ENCODE measurements around the gene IFNK. TPM values are rescaled to one million over a fixed set of nuclear protein-coding genes. Genes with fewer than 3 reads are reported as not detected.

The IFNK gene
- total RNA-seq, 1 experiment from 2014 or later, result not detected

DNA sequence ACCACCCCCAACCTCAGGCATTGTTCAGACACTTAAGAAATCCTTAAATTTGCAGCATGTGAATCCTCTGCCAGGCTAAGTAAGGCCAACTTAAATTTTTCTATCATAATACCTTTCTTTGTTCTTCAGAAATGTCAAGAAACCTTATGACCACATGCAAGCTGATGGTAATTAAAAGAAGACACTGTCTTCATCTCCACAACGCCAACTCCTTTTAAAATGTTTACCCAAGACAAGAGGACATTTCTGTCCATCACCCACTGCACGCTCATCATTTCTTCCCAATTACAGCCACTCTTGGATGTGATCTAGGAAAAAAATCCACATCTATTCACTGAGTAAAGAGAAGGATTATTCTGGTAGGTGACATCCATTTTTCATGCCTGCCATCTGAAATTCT, 6.1 kb upstream of the IFNK start:
- H3K27me3 ChIP-seq (replicated peaks; ENCODE audit: insufficient read depth, low read depth, low read length, poor library complexity), result no peaks in the 10 kb centered on the region
- no peak overlapping the region for H3K27ac ChIP-seq (ENCODE audit: low read depth, low read length, poor library complexity, severe bottlenecking)
- H3K9me3 ChIP-seq (ENCODE audit: low read depth, low read length, poor library complexity, severe bottlenecking), result no peaks in the 10 kb centered on the region
- no peaks in the 10 kb centered on the region for H3K4me1 ChIP-seq (ENCODE audit: insufficient read depth, low read length, poor library complexity, severe bottlenecking)
- no peak overlapping the region for H3K4me3 ChIP-seq (ENCODE audit: low read depth, low read length, poor library complexity, severe bottlenecking)
- ChIA-PET POLR2A (ENCODE audit: low non-redundant PET) (no interaction called here), CTCF (no interaction called here)
- intact Hi-C loops (cut with micrococcal nuclease; ENCODE audit: unreplicated experiment), result no loop called here
- H3K36me3 ChIP-seq (ENCODE audit: insufficient read depth, low read length, poor library complexity, severe bottlenecking), result no peaks in the 10 kb centered on the region
- no peak for DNase-seq (ENCODE audit: low spot score)
- TF ChIP-seq, protein P1, sequence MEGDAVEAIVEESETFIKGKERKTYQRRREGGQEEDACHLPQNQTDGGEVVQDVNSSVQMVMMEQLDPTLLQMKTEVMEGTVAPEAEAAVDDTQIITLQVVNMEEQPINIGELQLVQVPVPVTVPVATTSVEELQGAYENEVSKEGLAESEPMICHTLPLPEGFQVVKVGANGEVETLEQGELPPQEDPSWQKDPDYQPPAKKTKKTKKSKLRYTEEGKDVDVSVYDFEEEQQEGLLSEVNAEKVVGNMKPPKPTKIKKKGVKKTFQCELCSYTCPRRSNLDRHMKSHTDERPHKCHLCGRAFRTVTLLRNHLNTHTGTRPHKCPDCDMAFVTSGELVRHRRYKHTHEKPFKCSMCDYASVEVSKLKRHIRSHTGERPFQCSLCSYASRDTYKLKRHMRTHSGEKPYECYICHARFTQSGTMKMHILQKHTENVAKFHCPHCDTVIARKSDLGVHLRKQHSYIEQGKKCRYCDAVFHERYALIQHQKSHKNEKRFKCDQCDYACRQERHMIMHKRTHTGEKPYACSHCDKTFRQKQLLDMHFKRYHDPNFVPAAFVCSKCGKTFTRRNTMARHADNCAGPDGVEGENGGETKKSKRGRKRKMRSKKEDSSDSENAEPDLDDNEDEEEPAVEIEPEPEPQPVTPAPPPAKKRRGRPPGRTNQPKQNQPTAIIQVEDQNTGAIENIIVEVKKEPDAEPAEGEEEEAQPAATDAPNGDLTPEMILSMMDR (conservative IDR thresholded peaks at IDR 0.05; ENCODE audit: low read depth, low read length), result no peak
- no peak for TF ChIP-seq EZH2 (IDR thresholded peaks at IDR 0.05; ENCODE audit: borderline replicate concordance, low read depth, low read length, poor library complexity, severe bottlenecking)
- no TSS peak for BruUV-seq (replicated peaks)

GRCh38 chr9:27518809-27519208, 5.3 kb upstream of the IFNK start:
- CTCF ChIA-PET, result no interaction called here
- Histone ChIP-seq H3K36me3 (ENCODE audit: insufficient read depth, low read length, poor library complexity, severe bottlenecking) (no peaks in the 10 kb centered on the region), H3K27ac (ENCODE audit: low read depth, low read length, poor library complexity, severe bottlenecking) (no peak overlapping the region), H3K4me3 (ENCODE audit: low read depth, low read length, poor library complexity, severe bottlenecking) (no peak overlapping the region), H3K27me3 (replicated peaks; ENCODE audit: insufficient read depth, low read depth, low read length, poor library complexity) (no peaks in the 10 kb centered on the region), H3K4me1 (ENCODE audit: insufficient read depth, low read length, poor library complexity, severe bottlenecking) (no peaks in the 10 kb centered on the region), H3K9me3 (ENCODE audit: low read depth, low read length, poor library complexity, severe bottlenecking) (no peaks in the 10 kb centered on the region)
- no peak for DNase-seq (ENCODE audit: low spot score)
- POLR2A ChIA-PET (ENCODE audit: low non-redundant PET), result no interaction called here
- TF ChIP-seq EZH2 (IDR thresholded peaks at IDR 0.05; ENCODE audit: borderline replicate concordance, low read depth, low read length, poor library complexity, severe bottlenecking), result no peak
- TF ChIP-seq, protein P1 (conservative IDR thresholded peaks at IDR 0.05; ENCODE audit: low read depth, low read length), result no peak
- intact Hi-C loops (cut with micrococcal nuclease; ENCODE audit: unreplicated experiment), result no loop called here
- BruUV-seq (replicated peaks), result no TSS peak

DNA sequence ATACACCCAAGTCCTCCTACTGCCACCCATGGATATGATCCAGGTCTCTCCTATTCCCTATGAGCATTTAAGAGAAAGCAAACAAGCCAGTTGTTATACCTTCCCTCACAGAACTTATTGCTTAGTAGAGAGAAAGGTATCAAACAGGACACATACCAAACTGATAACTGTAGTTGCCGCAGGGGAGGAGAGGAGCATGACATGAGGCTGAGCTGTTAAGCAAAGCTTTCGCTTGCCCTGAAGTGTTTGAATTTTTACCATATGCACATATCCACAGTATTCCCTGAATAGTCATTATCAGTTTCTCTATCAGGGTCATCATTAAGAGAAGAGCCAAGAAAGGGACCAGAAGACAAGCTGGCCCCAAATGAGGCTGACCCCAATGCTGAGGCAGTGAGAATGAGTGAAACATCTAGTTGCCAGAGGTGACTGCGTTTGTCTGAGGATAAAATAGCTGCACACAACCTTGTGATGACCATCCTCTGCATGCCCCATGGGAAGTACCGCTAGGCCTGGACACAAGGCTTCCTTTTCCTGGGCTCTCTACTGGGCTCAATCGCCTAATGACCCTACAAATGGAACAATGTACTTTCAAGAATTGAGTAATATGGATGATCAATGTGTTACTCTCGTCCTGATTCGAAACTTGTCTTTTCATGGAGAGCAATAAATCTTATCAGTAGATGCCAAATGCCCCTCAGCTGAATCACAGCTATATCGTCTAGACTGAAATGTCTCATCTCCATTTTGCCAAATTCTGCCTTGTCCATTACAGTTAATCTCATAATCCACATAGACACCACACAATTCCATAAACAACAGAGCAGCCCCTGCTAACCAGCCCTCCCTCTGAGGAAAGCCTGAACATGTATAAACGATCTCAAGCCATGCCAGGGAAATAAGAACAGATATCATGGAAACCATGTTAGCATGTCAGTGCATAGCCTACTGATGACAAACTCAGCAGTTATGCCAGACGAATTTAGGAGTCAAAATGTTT, 4.3 kb upstream of the IFNK start:
- Histone ChIP-seq H3K9me3 (ENCODE audit: low read depth, low read length, poor library complexity, severe bottlenecking) (no peaks in the 10 kb centered on the region), H3K27me3 (replicated peaks; ENCODE audit: insufficient read depth, low read depth, low read length, poor library complexity) (no peaks in the 10 kb centered on the region), H3K4me3 (ENCODE audit: low read depth, low read length, poor library complexity, severe bottlenecking) (no peak overlapping the region), H3K36me3 (ENCODE audit: insufficient read depth, low read length, poor library complexity, severe bottlenecking) (no peaks in the 10 kb centered on the region), H3K27ac (ENCODE audit: low read depth, low read length, poor library complexity, severe bottlenecking) (no peak overlapping the region), H3K4me1 (ENCODE audit: insufficient read depth, low read length, poor library complexity, severe bottlenecking) (no peaks in the 10 kb centered on the region)
- no TSS peak for BruUV-seq (replicated peaks)
- intact Hi-C loops (cut with micrococcal nuclease; ENCODE audit: unreplicated experiment), result no loop called here
- CTCF ChIA-PET, result no interaction called here
- POLR2A ChIA-PET (ENCODE audit: low non-redundant PET), result no interaction called here
- no peak for DNase-seq (ENCODE audit: low spot score)
- TF ChIP-seq, protein P1 (conservative IDR thresholded peaks at IDR 0.05; ENCODE audit: low read depth, low read length), result no peak
- no peak for TF ChIP-seq EZH2 (IDR thresholded peaks at IDR 0.05; ENCODE audit: borderline replicate concordance, low read depth, low read length, poor library complexity, severe bottlenecking)

All from A673 (cell line).